ENCODE measurements around the gene CAMK2D. TPM values are rescaled to one million over a fixed set of nuclear protein-coding genes. Genes with fewer than 3 reads are reported as not detected.
"Not testable (repeated sequence)": the region's sequence is repeated elsewhere in the genome, so short reads cannot be mapped to it uniquely, and the experiment has no call there.

The CAMK2D gene
- polyA plus RNA-seq, 4 donors = 60.0 to 89.9 (median 76.3) TPM

- DNase-seq (ENCODE audit: low read depth in 4 of 4, low spot score in 3 of 4) = no peak
Observed at GRCh38 chr4:113733685-113734084, 27.9 kb downstream of the CAMK2D start.

GRCh38 chr4:113732967-113733527, 28.5 kb downstream of the CAMK2D start:
- no peak for DNase-seq (ENCODE audit: low read depth in 4 of 4, low spot score in 3 of 4)

- no peak for DNase-seq (ENCODE audit: low read depth in 4 of 4, low spot score in 3 of 4)
Observed at GRCh38 chr4:113730467-113731216, 30.9 kb downstream of the CAMK2D start.

GRCh38 chr4:113727802-113728201, 33.7 kb downstream of the CAMK2D start:
- no peak for DNase-seq (ENCODE audit: low read depth in 4 of 4, low spot score in 3 of 4)

GRCh38 chr4:113725963-113726362, 35.6 kb downstream of the CAMK2D start:
- DNase-seq (ENCODE audit: low read depth in 4 of 4, low spot score in 3 of 4) = no peak

- DNase-seq (ENCODE audit: low read depth in 4 of 4, low spot score in 3 of 4) = no peak
Observed at GRCh38 chr4:113718252-113718651, 43.3 kb downstream of the CAMK2D start.

- DNase-seq (ENCODE audit: low read depth in 4 of 4, low spot score in 3 of 4) = no peak
Observed at GRCh38 chr4:113711883-113712662, 49.5 kb downstream of the CAMK2D start.

- DNase-seq (ENCODE audit: low read depth in 4 of 4, low spot score in 3 of 4) = no peak
Observed at GRCh38 chr4:113708250-113708649, 53.3 kb downstream of the CAMK2D start.

GRCh38 chr4:113707048-113707447, 54.5 kb downstream of the CAMK2D start:
- no peak for DNase-seq (ENCODE audit: low read depth in 4 of 4, low spot score in 3 of 4)

- DNase-seq (ENCODE audit: low read depth in 4 of 4, low spot score in 3 of 4) = not testable (repeated sequence)
Observed at GRCh38 chr4:113705097-113705496, 56.4 kb downstream of the CAMK2D start.

GRCh38 chr4:113702596-113702995, 58.9 kb downstream of the CAMK2D start:
- not testable (repeated sequence) for DNase-seq (ENCODE audit: low read depth in 4 of 4, low spot score in 3 of 4)

- DNase-seq (ENCODE audit: low read depth in 4 of 4, low spot score in 3 of 4) = no peak
Observed at GRCh38 chr4:113701169-113701568, 60.4 kb downstream of the CAMK2D start.

- DNase-seq (ENCODE audit: low read depth in 4 of 4, low spot score in 3 of 4) = no peak
Observed at GRCh38 chr4:113700602-113701150, 60.9 kb downstream of the CAMK2D start.

- DNase-seq (ENCODE audit: low read depth in 4 of 4, low spot score in 3 of 4) = no peak
Observed at GRCh38 chr4:113699772-113700171, 61.8 kb downstream of the CAMK2D start.

GRCh38 chr4:113697429-113697828, 64.1 kb downstream of the CAMK2D start:
- no peak for DNase-seq (ENCODE audit: low read depth in 4 of 4, low spot score in 3 of 4)

GRCh38 chr4:113695328-113696169, 66.0 kb downstream of the CAMK2D start:
- no peak for DNase-seq (ENCODE audit: low read depth in 4 of 4, low spot score in 3 of 4)

GRCh38 chr4:113694008-113694407, 67.5 kb downstream of the CAMK2D start:
- DNase-seq (ENCODE audit: low read depth in 4 of 4, low spot score in 3 of 4) = peak in 1 of 4 donors; percentile 36

- DNase-seq (ENCODE audit: low read depth in 4 of 4, low spot score in 3 of 4) = no peak
Observed at GRCh38 chr4:113692809-113693411, 68.6 kb downstream of the CAMK2D start.

- no peak for DNase-seq (ENCODE audit: low read depth in 4 of 4, low spot score in 3 of 4)
Observed at GRCh38 chr4:113691676-113692075, 69.9 kb downstream of the CAMK2D start.

- DNase-seq (ENCODE audit: low read depth in 4 of 4, low spot score in 3 of 4) = no peak
Observed at GRCh38 chr4:113689394-113689793, 72.1 kb downstream of the CAMK2D start.
